Effector memory CD4-positive, alpha-beta T cell (primary cell): ENCODE data around the gene HOXA11.

Experiments
- DNase-seq, 3 donors: peaks; one replicate each; pipeline ENCODE4 v3.0.0-alpha.2; 2020
- H3K27ac ChIP-seq: 2 replicates; pipeline ENCODE4 v1.7.0; 2013; ENCODE audit warnings: mild to moderate bottlenecking, low read length, moderate library complexity; ENCODE audit not compliant: insufficient read depth, poor library complexity, severe bottlenecking
- H3K27me3 ChIP-seq: replicated peaks from 2 replicates; pipeline ENCODE4 v1.7.0; 2013; ENCODE audit warnings: mild to moderate bottlenecking, low read length; ENCODE audit not compliant: insufficient read depth, control insufficient read depth, poor library complexity, severe bottlenecking
- H3K36me3 ChIP-seq: 2 replicates; pipeline ENCODE4 v1.7.0; 2013; ENCODE audit warnings: mild to moderate bottlenecking, low read length, moderate library complexity; ENCODE audit not compliant: control insufficient read depth, insufficient read depth
- H3K4me1 ChIP-seq: 2 replicates; pipeline ENCODE4 v1.7.0; 2013; ENCODE audit warnings: low read length, mild to moderate bottlenecking; ENCODE audit not compliant: control insufficient read depth, insufficient read depth, poor library complexity, severe bottlenecking
- H3K4me3 ChIP-seq: 2 replicates; pipeline ENCODE4 v1.7.0; 2013; ENCODE audit warnings: low read length, low read depth, mild to moderate bottlenecking; ENCODE audit not compliant: insufficient read depth, poor library complexity, severe bottlenecking
- H3K9me3 ChIP-seq: 2 replicates; pipeline ENCODE4 v1.7.0; 2013; ENCODE audit warnings: mild to moderate bottlenecking, low read length, moderate library complexity; ENCODE audit not compliant: control insufficient read depth

HOXA11 gene

DNA sequence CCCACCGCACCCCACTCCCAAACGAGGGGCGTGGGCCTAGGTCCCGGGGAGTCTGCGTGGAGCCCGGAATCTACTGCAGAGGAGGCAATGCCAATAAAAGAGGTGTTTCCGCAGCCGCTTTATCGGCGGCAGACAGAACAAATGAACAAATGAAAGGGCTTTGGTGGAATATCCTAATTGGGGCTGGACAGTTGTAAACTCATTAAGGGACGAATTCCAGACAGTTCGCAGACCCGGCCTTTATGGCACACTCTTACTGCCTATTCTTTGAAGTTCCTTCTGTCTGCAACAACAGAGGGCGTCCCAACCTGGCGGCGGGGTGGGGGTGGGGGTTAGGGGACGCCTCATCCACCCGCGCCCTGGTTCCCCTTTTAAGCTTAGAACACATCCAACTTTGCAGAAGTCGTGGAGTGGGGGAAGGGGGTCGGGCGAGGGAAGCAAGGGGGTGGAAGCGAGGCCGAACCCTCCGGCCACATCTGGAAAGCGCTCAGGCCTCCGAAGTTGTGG lies 23.8 kb downstream of the HOXA11 start:
- Histone ChIP-seq H3K27me3 (peaks cover 74% of the 10 kb centered on the region), H3K4me1 (peaks cover 48% of the 10 kb centered on the region)
- DNase-seq, result no peak

DNA sequence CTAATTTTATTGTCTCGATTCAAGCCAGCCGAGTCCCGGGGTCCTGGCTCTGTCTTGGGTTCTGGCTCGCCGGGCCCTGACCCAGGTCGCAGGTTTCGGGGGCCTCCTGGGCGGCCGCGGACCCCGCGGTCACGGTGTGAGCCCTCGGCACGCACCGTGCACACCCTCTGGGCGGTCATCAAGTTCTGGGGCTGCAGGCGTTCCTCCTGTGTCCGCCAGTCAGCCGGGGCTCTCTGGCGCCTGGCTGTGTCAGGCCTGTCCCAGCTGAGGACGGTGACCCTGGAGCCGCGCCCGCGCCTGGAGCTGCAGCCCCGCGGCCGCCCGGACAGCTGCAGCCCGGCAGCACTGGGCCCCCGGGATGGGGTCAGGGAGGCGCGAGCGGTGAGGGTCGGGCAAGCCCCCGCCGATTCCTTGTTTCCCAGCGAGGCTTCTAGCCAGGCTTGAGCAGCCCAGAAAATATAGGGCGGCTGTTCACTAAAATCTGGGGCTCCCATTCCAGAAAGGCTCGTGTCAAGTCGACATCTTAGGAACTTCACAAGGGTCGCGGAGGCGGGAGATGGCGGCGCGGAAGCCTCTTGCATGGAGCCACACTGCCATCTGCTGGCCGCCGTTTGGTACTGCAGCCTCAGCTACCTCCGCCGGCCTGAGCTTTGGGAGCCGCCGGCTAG lies 24.4 kb downstream of the HOXA11 start:
- H3K36me3 ChIP-seq, result no peaks in the 10 kb centered on the region
- peak overlapping the region; percentile 73 for H3K4me3 ChIP-seq
- H3K27me3 ChIP-seq, result peaks cover 74% of the 10 kb centered on the region
- peaks cover 48% of the 10 kb centered on the region for H3K4me1 ChIP-seq
- H3K9me3 ChIP-seq, result no peaks in the 10 kb centered on the region
- peak; percentile 59 to 77 (median 73) for DNase-seq
- no peak overlapping the region for H3K27ac ChIP-seq

More for the DNA sequence above, 23.8 kb downstream of the HOXA11 start:
- Histone ChIP-seq H3K36me3 (no peaks in the 10 kb centered on the region), H3K4me3 (peak overlapping the region; percentile 73), H3K9me3 (no peaks in the 10 kb centered on the region), H3K27ac (no peak overlapping the region)

DNA sequence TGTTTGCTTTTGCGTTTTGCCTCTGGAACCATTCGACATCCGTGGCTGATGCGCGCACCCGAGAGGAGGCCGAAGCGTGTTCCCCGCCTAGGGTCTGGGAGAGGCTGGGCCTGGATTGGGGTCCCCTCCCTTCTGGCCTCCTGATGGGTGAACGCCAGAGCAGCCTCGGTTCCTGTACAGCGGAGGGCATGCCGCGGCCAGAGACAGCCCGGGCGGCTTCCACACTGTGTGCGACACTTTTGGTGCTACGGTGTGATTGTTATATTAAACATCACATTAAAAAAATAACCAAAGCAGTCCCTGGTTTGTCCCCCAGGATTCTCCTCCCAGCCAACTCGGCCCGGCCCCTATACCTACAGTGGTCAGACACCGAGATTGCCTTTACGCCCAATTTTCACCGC lies 24.9 kb downstream of the HOXA11 start:
- Histone ChIP-seq H3K27ac (no peak overlapping the region), H3K36me3 (no peaks in the 10 kb centered on the region), H3K27me3 (peaks cover 74% of the 10 kb centered on the region), H3K4me1 (peaks cover 48% of the 10 kb centered on the region), H3K4me3 (peak overlapping the region; percentile 73), H3K9me3 (no peaks in the 10 kb centered on the region)
- DNase-seq, result no peak

DNA sequence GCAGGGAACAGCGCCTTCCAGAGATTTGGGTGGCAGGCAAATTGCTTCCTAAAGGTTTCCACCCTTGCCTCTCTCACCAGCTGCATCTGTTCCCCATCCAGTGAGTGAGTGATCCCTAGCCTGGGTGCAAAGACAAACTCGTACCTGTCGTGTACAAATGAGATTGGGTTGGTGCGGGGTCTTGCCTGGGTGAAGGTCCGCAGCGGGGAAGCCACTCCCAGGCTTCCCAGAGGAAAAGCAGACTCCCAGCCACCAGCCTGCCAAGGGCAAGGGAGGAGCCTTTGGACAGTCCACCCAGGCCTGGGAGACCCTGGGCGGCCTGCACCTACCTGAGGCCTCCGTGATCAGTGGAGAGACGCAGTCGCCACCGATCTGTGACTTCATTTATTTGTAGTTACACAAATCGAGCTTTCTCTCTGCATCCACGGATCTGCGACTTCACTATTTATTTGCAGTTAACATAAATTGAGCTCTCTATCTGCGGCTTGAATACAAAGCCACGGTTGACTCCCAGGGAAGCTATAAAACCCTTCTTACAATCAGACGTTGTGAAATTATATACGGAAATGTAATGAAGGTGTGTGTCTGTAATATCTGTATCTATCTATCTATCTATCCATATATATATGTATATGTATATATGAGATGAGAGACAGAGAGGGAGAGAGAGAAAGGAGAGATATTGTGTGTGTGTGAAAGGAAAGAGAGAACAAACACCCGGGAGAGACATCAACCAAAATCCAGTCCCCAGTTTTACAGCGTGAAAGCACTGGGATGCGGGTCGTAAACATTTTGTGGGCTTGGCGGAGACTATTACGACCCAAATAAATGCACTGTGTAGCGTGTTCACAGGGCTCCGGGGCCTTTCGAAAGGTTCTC lies 25.5 kb downstream of the HOXA11 start:
- Histone ChIP-seq H3K4me3 (peak overlapping the region; percentile 73), H3K9me3 (no peaks in the 10 kb centered on the region), H3K4me1 (peaks cover 48% of the 10 kb centered on the region), H3K36me3 (no peaks in the 10 kb centered on the region), H3K27ac (no peak overlapping the region), H3K27me3 (peaks cover 74% of the 10 kb centered on the region)
- no peak for DNase-seq

DNA sequence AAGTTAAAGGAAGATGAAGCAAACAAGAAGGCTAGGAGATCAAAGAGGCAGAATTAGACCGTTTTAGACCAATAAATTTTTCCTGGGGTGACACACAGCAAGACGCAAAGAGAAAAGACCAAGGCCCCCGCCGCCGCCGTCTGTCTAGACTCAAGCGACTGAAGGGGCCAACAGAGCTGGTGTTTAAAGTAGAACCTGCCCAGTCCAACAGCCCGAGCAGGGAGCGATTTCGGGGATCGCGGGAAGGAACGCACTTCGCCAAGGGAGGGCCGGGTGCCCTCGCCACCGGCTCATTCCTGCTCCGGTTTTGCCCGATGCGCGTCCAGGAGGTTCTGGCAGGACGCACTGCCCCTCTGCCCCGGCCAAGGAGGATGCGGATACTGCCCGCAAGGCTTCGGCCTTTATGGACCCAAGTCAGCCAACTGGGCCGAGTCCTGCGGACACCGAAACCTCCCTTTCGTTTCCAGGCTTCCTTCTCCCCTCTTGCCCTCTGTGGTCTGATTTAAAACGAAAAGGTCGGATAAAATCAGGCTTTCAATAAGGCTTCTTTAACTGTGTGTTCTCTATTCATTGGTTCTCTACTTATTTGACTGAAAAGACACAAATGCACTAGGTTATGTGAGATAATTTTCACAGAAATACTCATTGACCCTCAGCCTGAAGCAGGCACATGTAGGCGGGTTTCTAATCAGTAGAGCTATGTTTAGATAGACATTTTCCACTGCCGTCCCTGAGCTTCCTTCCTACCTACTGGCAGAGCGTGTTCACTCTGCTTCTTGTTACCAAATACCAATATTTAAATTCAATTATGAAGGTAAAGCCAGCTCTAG lies 26.4 kb downstream of the HOXA11 start:
- no peaks in the 10 kb centered on the region for H3K36me3 ChIP-seq
- no peak for DNase-seq
- peaks cover 74% of the 10 kb centered on the region for H3K27me3 ChIP-seq
- H3K4me1 ChIP-seq, result peaks cover 44% of the 10 kb centered on the region
- no peak overlapping the region for H3K4me3 ChIP-seq
- no peak overlapping the region for H3K27ac ChIP-seq
- no peaks in the 10 kb centered on the region for H3K9me3 ChIP-seq

DNA sequence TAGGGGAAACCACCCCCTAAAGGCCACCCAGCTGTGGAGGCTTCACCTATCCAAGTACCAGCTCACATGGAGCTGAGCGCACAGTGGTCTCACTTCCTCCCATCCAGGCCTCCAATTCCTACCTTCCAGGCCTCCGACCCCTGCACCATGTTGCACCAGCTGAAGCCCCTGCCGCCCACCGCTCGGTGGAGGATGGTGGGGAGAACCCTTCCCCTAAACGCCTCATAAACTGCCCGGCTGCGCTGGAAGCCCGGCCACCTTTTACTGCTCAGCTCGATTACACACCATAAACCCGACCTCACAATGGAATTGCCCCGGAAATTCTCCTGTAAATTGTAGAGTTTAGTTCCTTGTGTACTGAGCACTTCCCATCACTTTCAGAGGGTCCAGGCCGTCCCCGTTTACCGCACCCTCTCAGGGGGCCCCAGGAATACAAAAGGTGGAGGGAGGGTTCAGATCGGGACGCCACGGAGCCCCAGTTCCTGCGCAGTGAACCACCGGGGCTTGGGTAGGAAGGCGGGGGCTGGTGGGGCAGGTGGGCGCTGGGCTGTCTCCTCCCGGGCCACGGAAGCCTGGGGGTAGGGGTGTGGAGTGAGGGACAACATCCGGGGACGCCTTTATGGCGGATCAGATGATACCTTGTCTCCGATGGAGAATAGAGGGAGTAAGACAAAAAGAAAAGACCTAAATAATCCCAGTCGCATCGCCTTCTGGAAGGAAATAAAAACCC lies 27.2 kb downstream of the HOXA11 start:
- DNase-seq, result no peak
- no peak overlapping the region for H3K4me3 ChIP-seq
- peaks cover 77% of the 10 kb centered on the region for H3K27me3 ChIP-seq
- H3K4me1 ChIP-seq, result peaks cover 44% of the 10 kb centered on the region
- H3K9me3 ChIP-seq, result no peaks in the 10 kb centered on the region
- no peaks in the 10 kb centered on the region for H3K36me3 ChIP-seq
- no peak overlapping the region for H3K27ac ChIP-seq

DNA sequence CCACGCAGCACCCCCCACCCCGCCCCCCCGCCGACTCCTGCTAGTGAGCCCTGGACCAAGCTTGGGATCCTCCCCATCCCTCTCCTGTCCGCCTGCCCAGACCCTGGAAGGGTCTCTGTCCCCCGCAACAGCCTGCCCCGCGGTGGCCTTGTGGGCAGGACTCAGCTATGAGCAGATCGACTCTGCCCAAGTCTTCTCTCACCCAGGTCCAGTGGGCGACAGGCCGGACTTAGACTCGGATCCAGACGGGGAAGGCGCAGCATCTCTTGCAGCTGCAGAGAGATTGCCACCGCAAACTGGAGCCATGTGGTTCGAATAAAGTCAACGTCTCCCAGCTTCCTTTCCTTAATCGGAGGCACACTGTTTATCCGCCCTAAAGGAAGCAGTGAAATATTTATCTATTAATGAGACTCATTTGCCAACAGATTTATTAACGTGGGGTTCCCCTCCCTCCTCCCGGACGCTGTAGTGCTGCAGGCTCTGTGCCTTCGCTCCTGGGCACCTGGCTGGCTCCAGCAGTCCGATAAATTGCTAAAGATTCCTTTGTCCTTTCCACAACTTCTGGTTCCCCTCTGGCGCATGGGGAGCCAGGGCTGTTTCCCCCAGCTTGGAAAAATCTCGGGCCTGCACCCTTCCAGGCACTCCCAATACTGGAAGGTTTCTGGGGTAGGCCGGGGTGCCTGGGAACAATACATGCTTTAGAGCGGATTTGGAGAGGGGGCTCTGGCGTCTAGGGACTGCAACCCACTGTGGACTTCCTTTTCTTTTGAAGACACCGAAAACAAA lies 27.9 kb downstream of the HOXA11 start:
- no peak for DNase-seq
- Histone ChIP-seq H3K9me3 (no peaks in the 10 kb centered on the region), H3K36me3 (no peaks in the 10 kb centered on the region), H3K27me3 (peaks cover 80% of the 10 kb centered on the region), H3K4me1 (peaks cover 47% of the 10 kb centered on the region), H3K4me3 (no peak overlapping the region), H3K27ac (no peak overlapping the region)

DNA sequence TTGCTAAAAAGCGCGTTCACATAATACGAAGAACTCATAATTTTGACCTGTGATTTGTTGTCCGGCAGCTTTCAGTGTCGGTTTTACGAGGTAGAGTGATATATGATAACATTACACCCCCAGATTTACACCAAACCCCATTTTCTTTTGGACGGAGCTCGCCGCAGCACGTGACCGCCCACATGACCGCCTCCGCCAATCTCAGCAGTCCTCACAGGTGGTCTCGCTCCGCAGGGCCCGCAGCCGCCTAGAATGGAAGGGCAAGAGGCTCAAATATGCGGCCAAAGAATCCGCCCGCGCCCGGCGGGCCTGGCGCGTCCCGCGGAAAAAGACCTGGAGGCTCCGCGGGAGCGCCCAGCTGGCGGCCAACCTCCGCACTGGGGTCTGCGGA lies 28.5 kb downstream of the HOXA11 start, which contains the start of gene HOXA7:
Gene HOXA7, minus strand, starts transcription at position 168 of the 391 bp plus-strand sequence. Its CDS starts 130 bp downstream, at position 38.
- H3K9me3 ChIP-seq, result no peaks in the 10 kb centered on the region

More for the DNA sequence above, 28.5 kb downstream of the HOXA11 start, which contains the start of gene HOXA7:
- Histone ChIP-seq H3K36me3 (no peaks in the 10 kb centered on the region), H3K27me3 (peaks cover 81% of the 10 kb centered on the region), H3K27ac (no peak within 1 kb of the TSS), H3K4me3 (peak within 1 kb of the TSS; percentile 34), H3K4me1 (peaks cover 52% of the 10 kb centered on the region)
- DNase-seq, result no peak
